Stimulated activated CD4-positive, alpha-beta T cell treated with anti-CD3 and anti-CD28 coated beads, Interleukin-2, amount 100 ng/mL, for 4 hours (primary cell): ENCODE measurements around the gene GCFC2.
A peak's percentile ranks its signal among the peaks of the same experiment; 100 is the strongest.
"Not testable (repeated sequence)": the region's sequence is repeated elsewhere in the genome, so short reads cannot be mapped to it uniquely, and the experiment has no call there.

ENCODE experiments used
- DNase-seq: peaks from one replicate; pipeline ENCODE4 v3.0.0-alpha.2; 2020; ENCODE audit warnings: low read depth

GCFC2 gene

GRCh38 chr2:75679556-75679955 is 31.2 kb downstream of the GCFC2 start:
- no peak for DNase-seq

- no peak for DNase-seq
Measured at GRCh38 chr2:75676464-75676863, 34.3 kb downstream of the GCFC2 start.

GRCh38 chr2:75675908-75676307 is 34.8 kb downstream of the GCFC2 start:
- DNase-seq: no peak

- DNase-seq: not testable (repeated sequence)
Measured at GRCh38 chr2:75675423-75675822, 35.3 kb downstream of the GCFC2 start.

GRCh38 chr2:75667884-75668283 is 42.8 kb downstream of the GCFC2 start:
- no peak for DNase-seq

GRCh38 chr2:75666911-75667310 is 43.8 kb downstream of the GCFC2 start:
- DNase-seq: no peak

- no peak for DNase-seq
Measured at GRCh38 chr2:75657798-75658197, 52.9 kb downstream of the GCFC2 start.

GRCh38 chr2:75656563-75656962 is 54.2 kb downstream of the GCFC2 start:
- DNase-seq: no peak

GRCh38 chr2:75655861-75656260 is 54.9 kb downstream of the GCFC2 start:
- DNase-seq: no peak

GRCh38 chr2:75654012-75654411 is 56.7 kb downstream of the GCFC2 start:
- DNase-seq: no peak

GRCh38 chr2:75647771-75648170 is 62.9 kb downstream of the GCFC2 start:
- no peak for DNase-seq

- peak; percentile 57 for DNase-seq
Measured at GRCh38 chr2:75646583-75647425, 63.9 kb downstream of the GCFC2 start, which contains the start of gene MRPL19. MRPL19 (plus strand) TSS chr2:75646783; CDS start chr2:75646808, 25 bp downstream.

GRCh38 chr2:75646090-75646582 is 64.6 kb downstream of the GCFC2 start:
- DNase-seq: no peak

GRCh38 chr2:75645643-75646042 is 65.1 kb downstream of the GCFC2 start:
- DNase-seq: no peak

- DNase-seq: no peak
Measured at GRCh38 chr2:75643980-75644379, 66.7 kb downstream of the GCFC2 start.

GRCh38 chr2:75641587-75641986 is 69.1 kb downstream of the GCFC2 start:
- no peak for DNase-seq

GRCh38 chr2:75640621-75641121 is 70.0 kb downstream of the GCFC2 start:
- DNase-seq: peak; percentile 32

- no peak for DNase-seq
Measured at GRCh38 chr2:75637568-75637967, 73.1 kb downstream of the GCFC2 start.

- no peak for DNase-seq
Measured at GRCh38 chr2:75634945-75635344, 75.8 kb downstream of the GCFC2 start.

GRCh38 chr2:75633620-75634019 is 77.1 kb downstream of the GCFC2 start:
- no peak for DNase-seq

- no peak for DNase-seq
Measured at GRCh38 chr2:75632813-75633212, 77.9 kb downstream of the GCFC2 start.

GRCh38 chr2:75632091-75632701 is 78.5 kb downstream of the GCFC2 start:
- no peak for DNase-seq

GRCh38 chr2:75627902-75628504 is 82.7 kb downstream of the GCFC2 start:
- peak; percentile 33 for DNase-seq
